ENCODE results near the gene SRR.
"Not testable (repeated sequence)": the region's sequence is repeated elsewhere in the genome, so short reads cannot be mapped to it uniquely, and the experiment has no call there.

Gene SRR

GRCh38 chr17:2289878-2290478 lies 13.8 kb upstream of the SRR start:
- DNase-seq (ENCODE audit: low read depth): no peak

DNA sequence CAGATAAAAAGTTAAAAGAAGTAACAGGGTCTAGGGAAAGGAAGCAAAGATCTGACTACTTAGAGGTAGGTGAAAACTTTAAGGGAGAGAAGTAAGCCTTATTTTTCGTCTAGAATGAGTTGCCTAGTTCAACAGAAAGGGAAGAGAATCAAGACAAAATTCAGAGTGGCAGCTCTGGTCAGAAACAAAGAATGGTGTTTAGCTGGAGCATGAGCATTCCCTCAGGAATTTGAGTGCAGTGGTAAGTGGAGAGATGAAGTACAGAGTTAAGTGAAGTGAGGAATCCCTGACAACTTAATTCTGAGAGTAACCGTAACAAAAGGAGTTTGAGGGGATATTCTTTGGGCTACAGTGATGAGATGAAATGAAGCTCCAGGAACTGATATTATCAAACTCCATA lies 11.7 kb upstream of the SRR start:
- DNase-seq (ENCODE audit: low read depth): no peak

DNA sequence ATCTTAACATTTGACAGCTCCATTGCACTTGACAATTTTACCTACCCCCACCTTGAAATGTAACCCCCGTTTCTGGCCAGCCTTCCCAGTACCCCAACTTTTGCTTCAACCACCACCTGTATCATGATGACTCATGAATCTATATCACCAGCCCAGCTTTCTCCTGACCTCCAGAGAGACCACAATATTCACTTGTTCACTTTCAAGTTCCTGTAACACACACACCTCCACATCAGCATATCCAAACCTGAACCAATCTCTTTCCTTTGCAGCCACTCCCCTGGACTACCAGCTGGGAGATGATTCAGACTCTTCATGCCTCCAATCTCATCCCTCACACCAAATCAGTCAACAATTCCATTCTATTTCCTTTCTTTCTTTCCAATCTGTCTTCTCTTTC lies 8.2 kb upstream of the SRR start:
- no peak for DNase-seq (ENCODE audit: low read depth)

GRCh38 chr17:2297023-2297422 lies 6.7 kb upstream of the SRR start:
- DNase-seq (ENCODE audit: low read depth): no peak

- no peak for DNase-seq (ENCODE audit: low read depth)
Measured at GRCh38 chr17:2299136-2299535, 4.6 kb upstream of the SRR start.

GRCh38 chr17:2299756-2300155 lies 4.0 kb upstream of the SRR start:
- DNase-seq (ENCODE audit: low read depth): no peak

- no peak for DNase-seq (ENCODE audit: low read depth)
Measured at GRCh38 chr17:2302778-2303203, 959 bp upstream of the SRR start.

- no peak for DNase-seq (ENCODE audit: low read depth)
Measured at GRCh38 chr17:2304931-2305330, 1.2 kb downstream of the SRR start.

DNA sequence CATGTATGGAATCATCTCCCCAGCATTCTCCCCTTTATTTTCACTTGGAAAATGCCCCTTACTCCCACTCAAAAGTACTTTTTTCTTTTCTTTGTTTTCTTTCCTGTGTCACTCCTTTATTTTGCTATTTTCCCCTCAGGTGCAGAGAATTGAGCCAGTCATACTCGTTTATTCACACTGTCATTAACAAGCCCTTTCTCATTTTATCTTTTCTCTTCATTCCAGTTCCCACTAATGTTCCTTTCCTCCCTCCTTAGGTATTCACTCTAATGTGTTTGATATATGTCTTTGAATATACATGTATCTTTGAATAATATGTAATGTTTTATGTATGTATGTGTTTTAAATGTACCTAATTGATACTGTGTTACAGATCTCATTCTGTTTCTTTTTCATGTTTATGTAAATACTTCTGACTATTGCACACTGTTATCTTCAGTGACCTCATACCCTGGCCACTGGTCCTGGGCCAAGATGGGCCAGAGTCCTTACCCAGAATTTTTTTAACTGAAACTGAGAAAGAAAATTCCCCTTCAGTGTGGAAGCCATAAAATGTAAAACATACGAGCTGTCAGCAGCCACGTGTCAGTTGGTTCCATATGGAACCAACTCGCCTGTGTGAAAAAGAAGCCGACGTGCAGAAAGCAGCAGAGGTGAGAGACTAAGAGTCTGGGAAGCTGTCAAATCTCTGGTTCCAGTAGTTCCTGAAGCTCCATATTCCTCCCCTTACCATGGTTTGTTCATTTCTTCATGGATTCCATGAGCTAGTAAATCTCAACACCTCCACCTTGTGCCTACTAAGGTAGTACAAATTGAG lies 5.8 kb downstream of the SRR start:
- DNase-seq (ENCODE audit: low read depth): no peak

DNA sequence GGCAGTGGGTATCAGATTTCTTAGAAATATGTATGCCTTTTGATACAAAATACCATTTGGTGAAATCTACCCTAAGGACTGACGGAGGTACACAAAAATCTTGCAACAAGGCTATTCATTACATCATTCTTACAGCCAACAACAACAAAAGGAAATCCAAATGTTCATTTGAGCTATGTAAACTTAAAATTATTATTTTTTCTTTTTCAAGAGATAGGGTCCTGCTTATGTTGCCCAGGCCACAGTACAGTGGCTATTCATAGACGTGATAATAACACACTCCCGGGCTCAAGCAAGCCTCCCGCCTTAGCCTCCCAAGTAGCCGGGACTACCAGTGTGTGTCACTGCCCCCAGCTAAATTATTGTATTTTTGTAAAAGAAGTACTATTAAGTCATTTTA lies 9.0 kb downstream of the SRR start:
- peak; percentile 27 for DNase-seq (ENCODE audit: low read depth)

GRCh38 chr17:2316916-2317205 lies 13.1 kb downstream of the SRR start:
- not testable (repeated sequence) for DNase-seq (ENCODE audit: low read depth)

- no peak for DNase-seq (ENCODE audit: low read depth)
Measured at GRCh38 chr17:2317796-2318195, 14.0 kb downstream of the SRR start.

DNA sequence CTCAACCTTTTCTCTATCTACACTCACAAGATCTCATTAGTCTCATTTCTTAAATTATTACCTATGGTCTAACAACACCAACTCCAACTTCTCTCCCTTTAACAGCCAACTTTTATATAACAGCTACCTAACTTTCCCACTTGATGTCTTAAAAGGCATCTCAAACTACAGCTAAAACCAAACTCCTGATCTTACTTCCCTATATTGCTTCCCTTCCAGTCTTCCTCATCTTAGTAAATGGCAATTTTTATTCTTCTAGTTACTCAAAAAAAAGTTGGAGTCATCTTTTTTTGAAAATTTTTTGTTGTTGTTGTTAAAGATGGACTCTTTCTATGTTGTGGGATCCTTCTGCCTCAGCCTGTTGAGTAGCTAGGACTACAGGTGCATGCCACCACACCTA lies 15.3 kb downstream of the SRR start:
- DNase-seq (ENCODE audit: low read depth): no peak

GRCh38 chr17:2321399-2321798 lies 17.6 kb downstream of the SRR start:
- no peak for DNase-seq (ENCODE audit: low read depth)

DNA sequence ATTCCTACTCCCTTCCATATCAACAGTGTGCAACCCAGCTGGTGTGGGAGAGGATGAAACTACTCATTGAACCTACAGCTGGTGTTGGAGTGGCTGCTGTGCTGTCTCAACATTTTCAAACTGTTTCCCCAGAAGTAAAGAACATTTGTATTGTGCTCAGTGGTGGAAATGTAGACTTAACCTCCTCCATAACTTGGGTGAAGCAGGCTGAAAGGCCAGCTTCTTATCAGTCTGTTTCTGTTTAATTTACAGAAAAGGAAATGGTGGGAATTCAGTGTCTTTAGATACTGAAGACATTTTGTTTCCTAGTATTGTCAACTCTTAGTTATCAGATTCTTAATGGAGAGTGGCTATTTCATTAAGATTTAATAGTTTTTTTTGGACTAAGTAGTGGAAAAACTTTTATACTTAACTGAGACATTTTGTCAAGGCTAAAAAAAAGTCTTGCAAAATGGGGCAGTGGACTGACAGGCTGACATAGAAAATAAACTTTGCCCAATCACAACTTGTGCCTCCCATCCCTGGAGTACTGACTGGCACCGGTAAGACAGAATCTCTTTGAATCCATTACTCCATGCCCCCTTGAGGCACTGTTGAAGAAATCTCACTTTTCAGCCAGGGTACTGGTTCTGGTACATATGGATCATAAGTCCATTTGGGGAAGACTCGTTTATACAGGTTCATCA lies 20.0 kb downstream of the SRR start:
- no peak for DNase-seq (ENCODE audit: low read depth)

DNA sequence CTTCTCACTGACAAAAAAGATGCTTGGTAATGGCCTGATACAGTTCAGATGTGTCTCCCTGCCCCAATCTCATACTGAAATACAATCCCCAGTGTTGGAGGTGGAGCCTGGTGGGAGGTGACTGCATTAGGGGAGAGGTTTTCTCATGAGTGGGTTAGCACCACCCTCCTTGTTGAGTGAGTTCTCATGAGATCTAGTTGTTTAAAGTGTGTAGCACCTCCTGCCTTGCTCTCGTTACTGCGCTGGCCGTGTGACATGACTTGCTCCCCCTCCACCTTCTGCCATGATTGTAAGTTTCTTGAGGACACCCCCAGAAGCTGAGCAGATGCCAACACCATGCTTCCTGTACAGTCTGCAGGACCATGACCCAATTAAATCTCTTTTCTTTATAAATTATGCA lies 27.6 kb downstream of the SRR start:
- DNase-seq (ENCODE audit: low read depth): no peak

DNA sequence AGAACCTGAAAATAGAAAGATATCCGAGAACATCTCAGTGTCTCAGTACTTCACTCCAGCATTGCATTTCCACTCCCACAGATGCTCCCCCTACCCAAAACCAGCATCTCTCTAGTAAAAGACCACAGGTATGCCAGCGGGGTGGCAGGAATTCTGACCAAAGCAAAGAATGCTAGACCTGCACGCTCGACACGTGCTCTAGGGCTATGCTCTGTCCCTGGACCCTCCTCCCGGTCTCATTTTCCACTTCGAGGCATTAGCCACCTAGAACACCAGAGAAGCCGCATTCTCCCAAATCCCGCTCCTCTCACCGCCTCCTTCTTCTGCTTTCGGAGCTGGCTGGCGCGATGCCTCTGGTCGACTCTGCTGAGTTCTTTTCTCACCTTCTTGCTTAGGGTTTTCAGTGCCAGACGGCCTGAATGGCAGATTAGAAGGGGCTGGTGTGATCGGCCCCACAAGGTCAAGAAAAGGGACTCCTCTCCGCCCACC lies 32.0 kb downstream of the SRR start:
- DNase-seq (ENCODE audit: low read depth): no peak

GRCh38 chr17:2336215-2336851 lies 32.6 kb downstream of the SRR start, which contains the start of gene TSR1:
TSR1 (minus strand) TSS chr17:2336457; CDS start chr17:2336427, 30 bp downstream.
- DNase-seq (ENCODE audit: low read depth): peak; percentile 74

DNA sequence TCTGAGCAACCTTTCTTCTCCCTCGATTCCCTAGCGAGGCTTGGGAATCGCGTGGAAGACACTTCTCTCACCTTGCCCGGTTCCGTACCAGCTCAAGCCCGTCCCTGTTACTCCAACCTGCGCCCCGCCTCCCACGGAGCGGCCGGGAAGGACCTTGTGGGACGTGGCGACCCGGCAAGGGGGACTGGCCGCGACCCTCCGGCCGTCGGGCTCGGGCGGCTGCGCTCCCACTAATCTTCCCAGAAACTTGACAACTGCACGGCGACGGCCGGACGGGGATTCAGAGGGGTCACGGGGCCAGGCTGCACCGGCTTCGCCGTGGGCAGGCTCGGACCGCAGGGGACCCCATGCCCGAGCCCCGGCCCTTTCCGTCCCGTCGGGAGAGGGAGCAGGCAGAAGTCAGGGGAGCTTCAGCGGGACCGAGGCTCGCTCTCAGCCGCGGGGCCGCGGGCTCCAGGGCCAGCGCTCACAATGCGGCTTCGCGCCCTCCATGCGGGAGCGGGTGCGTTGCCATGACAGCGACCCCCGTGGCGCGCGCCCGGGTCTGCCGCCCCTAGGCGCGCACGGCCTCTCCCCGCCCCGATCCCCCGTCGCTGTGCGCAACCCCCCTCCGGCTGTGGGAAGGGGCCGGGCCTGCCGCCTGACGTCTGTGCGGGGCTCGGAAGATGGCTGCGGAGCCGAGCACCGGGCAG lies 33.2 kb downstream of the SRR start, which contains the start of gene SGSM2:
SGSM2 (plus strand) TSS at position 650 of the 692 bp plus-strand sequence. CDS start 188 bp downstream, outside the sequence.
- DNase-seq (ENCODE audit: low read depth): no peak

DNA sequence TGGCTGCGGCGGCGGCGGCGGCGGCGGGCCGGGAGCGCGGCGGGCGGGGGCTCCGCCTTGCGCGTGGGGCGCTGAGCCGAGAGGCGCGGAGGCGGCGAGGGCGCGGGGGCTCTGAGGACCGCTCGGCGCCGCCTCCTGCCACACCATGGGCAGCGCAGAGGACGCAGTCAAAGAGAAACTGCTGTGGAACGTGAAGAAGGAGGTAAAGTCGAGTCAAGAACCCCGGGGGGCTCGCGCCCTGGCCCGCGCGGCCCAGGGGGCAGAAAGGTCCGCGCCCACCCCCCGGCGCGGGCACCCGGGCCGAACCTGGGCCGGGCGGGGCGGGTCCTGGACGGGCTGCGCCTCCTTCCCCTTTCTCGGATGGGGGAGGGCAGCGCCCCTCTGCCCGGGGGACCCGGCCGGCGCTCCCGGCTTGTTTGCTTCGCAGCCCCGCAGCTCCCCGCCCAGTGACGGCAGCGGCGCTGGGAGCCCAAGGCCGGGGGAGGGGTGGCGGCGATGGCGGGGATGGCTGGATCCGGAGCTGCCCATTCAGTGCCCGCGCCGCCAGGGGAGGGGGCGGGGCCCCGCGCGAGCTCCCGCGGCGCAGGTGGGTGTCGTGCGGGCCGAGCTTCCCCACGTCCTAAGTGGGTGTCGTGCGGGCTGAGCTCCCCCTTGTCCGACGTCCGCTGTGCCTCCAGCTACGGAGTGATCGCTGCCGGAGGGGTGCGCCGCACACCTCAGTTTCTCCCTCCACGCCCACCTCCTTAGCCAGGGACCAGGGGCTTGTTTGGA lies 34.0 kb downstream of the SRR start:
- no peak for DNase-seq (ENCODE audit: low read depth)

DNA sequence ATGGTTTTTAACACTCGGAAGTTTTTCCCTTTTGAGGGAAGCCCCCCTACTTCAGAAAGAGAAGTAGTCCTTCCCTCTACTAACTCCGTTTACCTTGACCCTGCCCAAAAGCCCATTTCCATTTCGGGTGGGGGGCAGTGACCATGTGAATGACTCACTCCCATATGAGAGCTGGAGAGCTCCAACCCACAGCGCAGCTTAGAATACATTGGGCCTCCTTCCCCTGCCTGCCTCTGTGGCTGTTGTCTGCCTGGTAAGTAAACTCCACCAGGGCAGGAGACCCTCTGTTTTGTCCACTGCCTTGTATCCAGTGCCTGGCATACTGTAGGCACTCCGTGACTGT lies 34.5 kb downstream of the SRR start:
- DNase-seq (ENCODE audit: low read depth): no peak
